ENCODE measurements around the gene TMEFF2. TPM values are rescaled to one million over a fixed set of nuclear protein-coding genes. Genes with fewer than 3 reads are reported as not detected.

Gene TMEFF2
- polyA plus RNA-seq, 1 of the 3 experiments (the other 2 are of a cell fraction) = 5.4 TPM

DNA sequence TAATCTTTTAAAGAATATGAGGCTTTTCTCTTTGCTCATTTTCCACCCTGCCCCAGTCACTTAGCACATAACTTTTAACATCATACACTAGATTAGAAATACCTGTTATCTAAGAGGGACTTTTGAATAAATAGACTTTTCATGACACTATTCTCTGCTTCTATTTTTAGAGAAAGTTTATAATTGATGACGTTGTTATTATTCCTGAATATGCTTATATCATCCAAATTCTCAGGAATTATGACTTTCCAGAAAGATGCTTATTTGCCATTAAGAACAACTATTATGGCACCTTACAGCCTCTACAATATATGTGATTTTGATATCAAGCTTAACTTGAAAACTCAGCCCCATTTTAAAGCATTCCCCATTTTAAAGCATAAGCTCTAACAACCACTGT lies 11.4 kb downstream of the TMEFF2 start (continued):
- TF ChIP-seq, protein P1, sequence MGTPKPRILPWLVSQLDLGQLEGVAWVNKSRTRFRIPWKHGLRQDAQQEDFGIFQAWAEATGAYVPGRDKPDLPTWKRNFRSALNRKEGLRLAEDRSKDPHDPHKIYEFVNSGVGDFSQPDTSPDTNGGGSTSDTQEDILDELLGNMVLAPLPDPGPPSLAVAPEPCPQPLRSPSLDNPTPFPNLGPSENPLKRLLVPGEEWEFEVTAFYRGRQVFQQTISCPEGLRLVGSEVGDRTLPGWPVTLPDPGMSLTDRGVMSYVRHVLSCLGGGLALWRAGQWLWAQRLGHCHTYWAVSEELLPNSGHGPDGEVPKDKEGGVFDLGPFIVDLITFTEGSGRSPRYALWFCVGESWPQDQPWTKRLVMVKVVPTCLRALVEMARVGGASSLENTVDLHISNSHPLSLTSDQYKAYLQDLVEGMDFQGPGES (IDR thresholded peaks at IDR 0.05; ENCODE audit: low read depth, low read length) = no peak
- TF ChIP-seq EZH2phosphoT487 (IDR thresholded peaks at IDR 0.05; ENCODE audit: borderline replicate concordance, low read depth) (no peak), TEAD4 (IDR thresholded peaks at IDR 0.05; ENCODE audit: borderline replicate concordance, insufficient read depth) (no peak)

- Histone ChIP-seq H4K20me1 (ENCODE audit: insufficient read depth) (no peaks in the 10 kb centered on the region), H3K4me1 (ENCODE audit: control insufficient read depth in 1 of 2, insufficient read depth in 2 of 2, low read depth in 1 of 2, low read length in 1 of 2) (no peaks in the 10 kb centered on the region; a peak in 1 of 4 replicates), H3K4me2 (no peak overlapping the region), H3K79me2 (ENCODE audit: insufficient read depth) (no peaks in the 10 kb centered on the region), H3K9me2 (no peaks in the 10 kb centered on the region), H3K4me3 (ENCODE audit: low read depth in 2 of 2, low read length in 1 of 2) (no peak overlapping the region), H3F3A (replicated peaks; ENCODE audit: insufficient read depth) (no peaks in the 10 kb centered on the region), H3K27me3 (ENCODE audit: insufficient read depth) (no peaks in the 10 kb centered on the region), H3K36me3 (replicated peaks in 1 of 2; ENCODE audit: control insufficient read depth in 1 of 2, insufficient read depth in 2 of 2, low read length in 1 of 2) (no peaks in the 10 kb centered on the region), H3K27ac (ENCODE audit: low read depth in 2 of 2, low read length in 1 of 2) (no peak overlapping the region), H2AFZ (ENCODE audit: low read depth) (no peak overlapping the region), H3K9ac (no peak overlapping the region), H3K9me3 (no peaks in the 10 kb centered on the region)
- POLR2A ChIA-PET = no interaction called here
- TF ChIP-seq USF2 (IDR thresholded peaks at IDR 0.05; ENCODE audit: borderline replicate concordance, low read depth, low read length) (no peak), SMC3 (IDR thresholded peaks at IDR 0.05; ENCODE audit: low read depth, low read length) (no peak), SIN3A (IDR thresholded peaks at IDR 0.05; ENCODE audit: borderline replicate concordance, low read depth, low read length) (no peak), MXI1 (IDR thresholded peaks at IDR 0.05; ENCODE audit: low read depth, low read length) (no peak), JUND (IDR thresholded peaks at IDR 0.05) (no peak), EP300 (IDR thresholded peaks at IDR 0.05; ENCODE audit: borderline replicate concordance in 1 of 2, low read depth in 1 of 2, low read length in 1 of 2) (no peak)
- TF ChIP-seq, protein P2, sequence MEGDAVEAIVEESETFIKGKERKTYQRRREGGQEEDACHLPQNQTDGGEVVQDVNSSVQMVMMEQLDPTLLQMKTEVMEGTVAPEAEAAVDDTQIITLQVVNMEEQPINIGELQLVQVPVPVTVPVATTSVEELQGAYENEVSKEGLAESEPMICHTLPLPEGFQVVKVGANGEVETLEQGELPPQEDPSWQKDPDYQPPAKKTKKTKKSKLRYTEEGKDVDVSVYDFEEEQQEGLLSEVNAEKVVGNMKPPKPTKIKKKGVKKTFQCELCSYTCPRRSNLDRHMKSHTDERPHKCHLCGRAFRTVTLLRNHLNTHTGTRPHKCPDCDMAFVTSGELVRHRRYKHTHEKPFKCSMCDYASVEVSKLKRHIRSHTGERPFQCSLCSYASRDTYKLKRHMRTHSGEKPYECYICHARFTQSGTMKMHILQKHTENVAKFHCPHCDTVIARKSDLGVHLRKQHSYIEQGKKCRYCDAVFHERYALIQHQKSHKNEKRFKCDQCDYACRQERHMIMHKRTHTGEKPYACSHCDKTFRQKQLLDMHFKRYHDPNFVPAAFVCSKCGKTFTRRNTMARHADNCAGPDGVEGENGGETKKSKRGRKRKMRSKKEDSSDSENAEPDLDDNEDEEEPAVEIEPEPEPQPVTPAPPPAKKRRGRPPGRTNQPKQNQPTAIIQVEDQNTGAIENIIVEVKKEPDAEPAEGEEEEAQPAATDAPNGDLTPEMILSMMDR (IDR thresholded peaks at IDR 0.05) = no peak
- DNase-seq = no peak
- CTCF ChIA-PET = no interaction called here
- 65% methylated on average over 2 of the region's 2 CpGs for WGBS (ENCODE audit: low lambda C conversion rate)
Measured at GRCh38 chr2:192166946-192167345, 27.8 kb downstream of the TMEFF2 start.

DNA sequence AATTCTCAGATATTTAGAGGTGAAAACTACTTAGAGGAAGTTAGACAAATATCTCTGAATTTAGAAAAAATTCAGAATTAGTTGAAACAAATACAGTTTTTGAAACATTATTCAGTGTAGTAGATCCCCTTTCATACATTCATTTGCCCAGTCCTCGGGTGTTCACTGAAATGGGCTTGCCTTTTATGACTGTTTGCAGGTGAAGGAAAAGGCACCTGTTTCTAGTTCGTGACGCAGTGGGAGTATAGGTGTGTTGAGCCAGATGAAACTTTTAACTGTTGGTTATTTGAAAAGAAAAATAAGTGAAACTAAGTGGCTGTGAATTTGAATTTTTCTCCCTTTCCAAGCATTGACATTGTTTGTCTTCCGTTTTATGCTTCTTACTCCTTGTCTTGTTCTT lies 28.9 kb downstream of the TMEFF2 start:
- no peaks in the 10 kb centered on the region for H3K9me2 ChIP-seq
- H2AFZ ChIP-seq (ENCODE audit: low read depth) = no peak overlapping the region
- H3K4me3 ChIP-seq (ENCODE audit: low read depth in 2 of 2, low read length in 1 of 2) = no peak overlapping the region
- H3K27ac ChIP-seq (ENCODE audit: low read depth in 2 of 2, low read length in 1 of 2) = no peak overlapping the region
- H3K79me2 ChIP-seq (ENCODE audit: insufficient read depth) = no peaks in the 10 kb centered on the region
- no peaks in the 10 kb centered on the region for H4K20me1 ChIP-seq (ENCODE audit: insufficient read depth)
- no peaks in the 10 kb centered on the region; a peak in 1 of 4 replicates for H3K4me1 ChIP-seq (ENCODE audit: control insufficient read depth in 1 of 2, insufficient read depth in 2 of 2, low read depth in 1 of 2, low read length in 1 of 2)
- no peaks in the 10 kb centered on the region for H3K27me3 ChIP-seq (ENCODE audit: insufficient read depth)
- ChIA-PET POLR2A (no interaction called here), CTCF (no interaction called here)
- no peak overlapping the region for H3K4me2 ChIP-seq
- H3K9ac ChIP-seq = no peak overlapping the region
- no peaks in the 10 kb centered on the region for H3K9me3 ChIP-seq
- no peaks in the 10 kb centered on the region for H3F3A ChIP-seq (replicated peaks; ENCODE audit: insufficient read depth)
- WGBS (ENCODE audit: low lambda C conversion rate) = 80% methylated on average over 4 of the region's 4 CpGs
- H3K36me3 ChIP-seq (replicated peaks in 1 of 2; ENCODE audit: control insufficient read depth in 1 of 2, insufficient read depth in 2 of 2, low read length in 1 of 2) = no peaks in the 10 kb centered on the region
- DNase-seq = no peak
- TF ChIP-seq USF2 (IDR thresholded peaks at IDR 0.05; ENCODE audit: borderline replicate concordance, low read depth, low read length) (no peak), CHD2 (IDR thresholded peaks at IDR 0.05; ENCODE audit: low read length, partially characterized antibody) (no peak), EP300 (IDR thresholded peaks at IDR 0.05; ENCODE audit: borderline replicate concordance in 1 of 2, low read depth in 1 of 2, low read length in 1 of 2) (no peak), RXRA (IDR thresholded peaks at IDR 0.05; ENCODE audit: borderline replicate concordance, low read depth) (no peak), POLR2AphosphoS5 (IDR thresholded peaks at IDR 0.05; ENCODE audit: low read depth, low read length) (no peak), FOSL2 (IDR thresholded peaks at IDR 0.05; ENCODE audit: borderline replicate concordance, low read depth) (no peak), EZH2phosphoT487 (IDR thresholded peaks at IDR 0.05; ENCODE audit: borderline replicate concordance, low read depth) (no peak)
- TF ChIP-seq, protein P3, sequence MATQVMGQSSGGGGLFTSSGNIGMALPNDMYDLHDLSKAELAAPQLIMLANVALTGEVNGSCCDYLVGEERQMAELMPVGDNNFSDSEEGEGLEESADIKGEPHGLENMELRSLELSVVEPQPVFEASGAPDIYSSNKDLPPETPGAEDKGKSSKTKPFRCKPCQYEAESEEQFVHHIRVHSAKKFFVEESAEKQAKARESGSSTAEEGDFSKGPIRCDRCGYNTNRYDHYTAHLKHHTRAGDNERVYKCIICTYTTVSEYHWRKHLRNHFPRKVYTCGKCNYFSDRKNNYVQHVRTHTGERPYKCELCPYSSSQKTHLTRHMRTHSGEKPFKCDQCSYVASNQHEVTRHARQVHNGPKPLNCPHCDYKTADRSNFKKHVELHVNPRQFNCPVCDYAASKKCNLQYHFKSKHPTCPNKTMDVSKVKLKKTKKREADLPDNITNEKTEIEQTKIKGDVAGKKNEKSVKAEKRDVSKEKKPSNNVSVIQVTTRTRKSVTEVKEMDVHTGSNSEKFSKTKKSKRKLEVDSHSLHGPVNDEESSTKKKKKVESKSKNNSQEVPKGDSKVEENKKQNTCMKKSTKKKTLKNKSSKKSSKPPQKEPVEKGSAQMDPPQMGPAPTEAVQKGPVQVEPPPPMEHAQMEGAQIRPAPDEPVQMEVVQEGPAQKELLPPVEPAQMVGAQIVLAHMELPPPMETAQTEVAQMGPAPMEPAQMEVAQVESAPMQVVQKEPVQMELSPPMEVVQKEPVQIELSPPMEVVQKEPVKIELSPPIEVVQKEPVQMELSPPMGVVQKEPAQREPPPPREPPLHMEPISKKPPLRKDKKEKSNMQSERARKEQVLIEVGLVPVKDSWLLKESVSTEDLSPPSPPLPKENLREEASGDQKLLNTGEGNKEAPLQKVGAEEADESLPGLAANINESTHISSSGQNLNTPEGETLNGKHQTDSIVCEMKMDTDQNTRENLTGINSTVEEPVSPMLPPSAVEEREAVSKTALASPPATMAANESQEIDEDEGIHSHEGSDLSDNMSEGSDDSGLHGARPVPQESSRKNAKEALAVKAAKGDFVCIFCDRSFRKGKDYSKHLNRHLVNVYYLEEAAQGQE (IDR thresholded peaks at IDR 0.05; ENCODE audit: low read depth, low read length) = no peak
